22Rv1 (cell line): ENCODE data around the gene NUP153.

Experiments
- CTCF ChIP-seq: fragments of 450-650 bp; IDR thresholded peaks from 2 replicates; pipeline ENCODE4 v1.5.1; 2017; ENCODE audit warnings: mild to moderate bottlenecking
- ZFX ChIP-seq: fragments of 450-650 bp; IDR thresholded peaks from 2 replicates; pipeline ENCODE4 v1.6.1; 2017; ENCODE audit warnings: antibody characterized with exemption, borderline replicate concordance

- TF ChIP-seq CTCF, result no peak
- TF ChIP-seq ZFX, result no peak
These were observed 8.4 kb upstream of the NUP153 start for GRCh38 chr6:17714879-17715851.
